ENCODE results near the gene UBE2Q2. TPM values are rescaled to one million over a fixed set of nuclear protein-coding genes. Genes with fewer than 3 reads are reported as not detected.

UBE2Q2 gene
- polyA plus RNA-seq, 1 donor from 2014 or later, result 83.8 TPM

GRCh38 chr15:75921732-75922703 is 78.8 kb downstream of the UBE2Q2 start:
- Histone ChIP-seq H3K27me3 (ENCODE audit: insufficient read depth, low read depth, low read length) (no peaks in the 10 kb centered on the region), H3F3A (ENCODE audit: insufficient read depth, low read length, poor library complexity, severe bottlenecking) (no peaks in the 10 kb centered on the region), H3K4me2 (ENCODE audit: low read length) (no peak overlapping the region), H3K9ac (ENCODE audit: low read length) (no peak overlapping the region), H3K27ac (ENCODE audit: low read length) (no peak overlapping the region), H3K9me2 (ENCODE audit: insufficient read depth, low read length) (no peaks in the 10 kb centered on the region), H3K4me3 (ENCODE audit: low read length) (no peak overlapping the region), H3K9me3 (ENCODE audit: low read length) (no peaks in the 10 kb centered on the region), H4K20me1 (ENCODE audit: insufficient read depth) (no peaks in the 10 kb centered on the region), H2AFZ (ENCODE audit: low read depth, low read length) (no peak overlapping the region), H3K36me3 (ENCODE audit: insufficient read depth, low read length) (no peaks in the 10 kb centered on the region), H3K79me2 (replicated peaks; ENCODE audit: insufficient read depth, low read length) (peaks cover 3% of the 10 kb centered on the region)
- no peak for TF ChIP-seq CTCF (IDR thresholded peaks at IDR 0.05; ENCODE audit: poor library complexity, severe bottlenecking)
- no peak for TF ChIP-seq MXI1 (conservative IDR thresholded peaks at IDR 0.05; ENCODE audit: poor library complexity, severe bottlenecking)

GRCh38 chr15:75923756-75924155 is 80.5 kb downstream of the UBE2Q2 start:
- no peak overlapping the region for H3K27ac ChIP-seq (ENCODE audit: low read length)
- no peak overlapping the region for H3K4me2 ChIP-seq (ENCODE audit: low read length)
- H3K9me3 ChIP-seq (ENCODE audit: low read length), result no peaks in the 10 kb centered on the region
- no peak overlapping the region for H2AFZ ChIP-seq (ENCODE audit: low read depth, low read length)
- no peaks in the 10 kb centered on the region for H3F3A ChIP-seq (ENCODE audit: insufficient read depth, low read length, poor library complexity, severe bottlenecking)
- no peak overlapping the region for H3K9ac ChIP-seq (ENCODE audit: low read length)
- no peaks in the 10 kb centered on the region for H3K9me2 ChIP-seq (ENCODE audit: insufficient read depth, low read length)
- peaks cover 3% of the 10 kb centered on the region for H3K79me2 ChIP-seq (replicated peaks; ENCODE audit: insufficient read depth, low read length)
- no peak overlapping the region for H3K4me3 ChIP-seq (ENCODE audit: low read length)
- H4K20me1 ChIP-seq (ENCODE audit: insufficient read depth), result no peaks in the 10 kb centered on the region
- H3K36me3 ChIP-seq (ENCODE audit: insufficient read depth, low read length), result no peaks in the 10 kb centered on the region
- no peaks in the 10 kb centered on the region for H3K27me3 ChIP-seq (ENCODE audit: insufficient read depth, low read depth, low read length)
- TF ChIP-seq POLR2AphosphoS5 (IDR thresholded peaks at IDR 0.05) (no peak), TAF1 (IDR thresholded peaks at IDR 0.05; ENCODE audit: low read depth) (no peak), REST (IDR thresholded peaks at IDR 0.05; ENCODE audit: borderline replicate concordance) (no peak), EZH2 (IDR thresholded peaks at IDR 0.05; ENCODE audit: borderline replicate concordance, insufficient read depth, low read length, poor library complexity, severe bottlenecking) (no peak), RAD21 (conservative IDR thresholded peaks at IDR 0.05) (no peak), MXI1 (conservative IDR thresholded peaks at IDR 0.05; ENCODE audit: poor library complexity, severe bottlenecking) (no peak), CTCF (IDR thresholded peaks at IDR 0.05; ENCODE audit: poor library complexity, severe bottlenecking) (no peak), SMC3 (conservative IDR thresholded peaks at IDR 0.05; ENCODE audit: poor library complexity) (no peak), EP300 (conservative IDR thresholded peaks at IDR 0.05; ENCODE audit: poor library complexity, severe bottlenecking) (no peak)
